ENCODE measurements around the gene ST8SIA1. TPM values are rescaled to one million over a fixed set of nuclear protein-coding genes. Genes with fewer than 3 reads are reported as not detected.

Gene ST8SIA1
- total RNA-seq, 2 experiments from 2014 or later, result 5.6 to 5.7 TPM

DNA sequence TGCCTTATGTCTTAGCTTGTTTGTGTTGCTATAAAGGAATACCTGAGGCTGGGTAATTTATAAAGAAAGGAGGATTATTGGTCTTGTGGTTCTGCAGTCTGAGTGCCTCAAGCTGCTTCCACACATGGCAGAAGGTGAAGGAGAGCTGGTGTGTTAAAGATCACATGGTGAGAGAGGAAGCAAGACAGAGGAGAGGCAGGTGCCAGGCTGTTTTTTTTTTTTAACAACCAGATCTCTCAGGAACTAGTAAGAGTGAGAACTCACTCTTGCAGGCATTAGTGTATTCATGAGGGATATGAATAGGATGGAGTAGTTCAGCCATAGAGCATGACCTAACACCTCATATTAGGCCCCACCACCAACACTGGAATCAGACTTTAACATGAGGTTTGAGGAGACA is 165.1 kb downstream of the ST8SIA1 start:
- Histone ChIP-seq H3K27me3 (ENCODE audit: control insufficient read depth in 1 of 2, insufficient read depth in 2 of 2, low read length in 2 of 2) (no peaks in the 10 kb centered on the region), H3K9me3 (ENCODE audit: control insufficient read depth in 1 of 2, insufficient read depth in 1 of 2, low read length in 2 of 2) (no peaks in the 10 kb centered on the region), H3K4me3 (ENCODE audit: low read length) (no peak overlapping the region), H3K4me1 (ENCODE audit: insufficient read depth, low read length) (peaks cover 6% of the 10 kb centered on the region), H3K36me3 (ENCODE audit: insufficient read depth, low read length) (no peaks in the 10 kb centered on the region), H3K27ac (ENCODE audit: low read depth in 1 of 2, low read length in 2 of 2) (no peak overlapping the region)
- Mint-ChIP-seq H3K36me3 (ENCODE audit: low read depth) (no peaks in the 10 kb centered on the region), H3K27ac (no peak overlapping the region), H3K4me1 (ENCODE audit: low read depth) (peaks cover 25% of the 10 kb centered on the region), H3K9me3 (no peaks in the 10 kb centered on the region), H3K27me3 (no peaks in the 10 kb centered on the region), H3K4me3 (no peak overlapping the region)
- ATAC-seq (ENCODE audit: poor library complexity) (no peak), DNase-seq (no peak)
- TF ChIP-seq, protein P1, sequence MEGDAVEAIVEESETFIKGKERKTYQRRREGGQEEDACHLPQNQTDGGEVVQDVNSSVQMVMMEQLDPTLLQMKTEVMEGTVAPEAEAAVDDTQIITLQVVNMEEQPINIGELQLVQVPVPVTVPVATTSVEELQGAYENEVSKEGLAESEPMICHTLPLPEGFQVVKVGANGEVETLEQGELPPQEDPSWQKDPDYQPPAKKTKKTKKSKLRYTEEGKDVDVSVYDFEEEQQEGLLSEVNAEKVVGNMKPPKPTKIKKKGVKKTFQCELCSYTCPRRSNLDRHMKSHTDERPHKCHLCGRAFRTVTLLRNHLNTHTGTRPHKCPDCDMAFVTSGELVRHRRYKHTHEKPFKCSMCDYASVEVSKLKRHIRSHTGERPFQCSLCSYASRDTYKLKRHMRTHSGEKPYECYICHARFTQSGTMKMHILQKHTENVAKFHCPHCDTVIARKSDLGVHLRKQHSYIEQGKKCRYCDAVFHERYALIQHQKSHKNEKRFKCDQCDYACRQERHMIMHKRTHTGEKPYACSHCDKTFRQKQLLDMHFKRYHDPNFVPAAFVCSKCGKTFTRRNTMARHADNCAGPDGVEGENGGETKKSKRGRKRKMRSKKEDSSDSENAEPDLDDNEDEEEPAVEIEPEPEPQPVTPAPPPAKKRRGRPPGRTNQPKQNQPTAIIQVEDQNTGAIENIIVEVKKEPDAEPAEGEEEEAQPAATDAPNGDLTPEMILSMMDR (IDR thresholded peaks at IDR 0.05), result no peak
- CTCF ChIA-PET, result interaction anchor here (0.6 kb wide), 1 partner anchor 241 kb away, joined by 5 read pairs; no protein-coding TSS in a partner anchor
- intact Hi-C loops (cut with DNase I, micrococcal nuclease), result loop anchor here (5.0 to 10.0 kb wide), 4 partner anchors 65 to 475 kb away; partner anchors contain the start of gene ST8SIA1 (in 1 of the 2)
- POLR2A ChIA-PET, result no interaction called here

DNA sequence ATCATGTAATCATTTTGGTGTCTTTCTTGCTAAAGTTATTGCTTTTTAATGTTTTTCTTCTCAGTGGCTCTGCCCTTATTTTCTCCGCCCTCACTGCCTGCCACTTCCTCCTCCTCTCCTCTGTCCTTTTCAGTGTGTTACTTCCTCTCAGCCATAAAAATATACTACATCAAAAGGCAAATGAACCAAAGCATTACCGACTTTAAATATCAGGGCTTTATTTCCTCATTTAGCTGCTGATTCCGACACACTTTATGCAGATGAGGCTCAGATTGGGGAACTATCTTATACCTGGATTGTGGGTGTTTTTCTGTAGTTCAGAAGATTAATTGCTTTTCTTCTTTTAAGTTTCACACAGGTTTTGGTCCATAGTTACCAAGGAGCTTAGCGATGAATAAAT is 170.4 kb downstream of the ST8SIA1 start:
- Histone ChIP-seq H3K36me3 (ENCODE audit: insufficient read depth, low read length) (no peaks in the 10 kb centered on the region), H3K4me1 (ENCODE audit: insufficient read depth, low read length) (peaks cover 23% of the 10 kb centered on the region), H3K9me3 (ENCODE audit: control insufficient read depth in 1 of 2, insufficient read depth in 1 of 2, low read length in 2 of 2) (no peaks in the 10 kb centered on the region), H3K27me3 (ENCODE audit: control insufficient read depth in 1 of 2, insufficient read depth in 2 of 2, low read length in 2 of 2) (no peaks in the 10 kb centered on the region), H3K27ac (ENCODE audit: low read depth in 1 of 2, low read length in 2 of 2) (peak overlapping the region; percentile 5 to 57), H3K4me3 (ENCODE audit: low read length) (peak overlapping the region; percentile 6)
- H3K9me3 Mint-ChIP-seq, result no peaks in the 10 kb centered on the region
- CTCF ChIA-PET, result no interaction called here
- peak overlapping the region; percentile 78 for H3K27ac Mint-ChIP-seq
- peaks cover 64% of the 10 kb centered on the region for H3K4me1 Mint-ChIP-seq (ENCODE audit: low read depth)
- ATAC-seq (ENCODE audit: poor library complexity) (peak; percentile 66), DNase-seq (peak in 4 of 14 experiments; percentile 30 to 71 (median 46))
- TF ChIP-seq, protein P1 (IDR thresholded peaks at IDR 0.05), result no peak
- H3K36me3 Mint-ChIP-seq (ENCODE audit: low read depth), result no peaks in the 10 kb centered on the region
- POLR2A ChIA-PET, result interaction anchor here (0.9 to 1.5 kb wide), 4 partner anchors 10 to 171 kb away, joined by 3 to 6 read pairs (median 5); partner anchors contain the start of gene CMAS
- intact Hi-C loops (cut with DNase I, micrococcal nuclease), result loop anchor here (10.0 kb wide), 3 partner anchors 59 to 469 kb away; partner anchors contain the start of gene ST8SIA1 (in 1 of the 2)
- H3K27me3 Mint-ChIP-seq, result no peaks in the 10 kb centered on the region
- H3K4me3 Mint-ChIP-seq, result peak overlapping the region; percentile 57

GRCh38 chr12:22163594-22163993 is 170.9 kb downstream of the ST8SIA1 start:
- Mint-ChIP-seq H3K4me1 (ENCODE audit: low read depth) (peaks cover 67% of the 10 kb centered on the region), H3K4me3 (peak overlapping the region; percentile 3), H3K9me3 (no peaks in the 10 kb centered on the region), H3K27ac (peak overlapping the region; percentile 78), H3K36me3 (ENCODE audit: low read depth) (no peaks in the 10 kb centered on the region), H3K27me3 (no peaks in the 10 kb centered on the region)
- H3K4me3 ChIP-seq (ENCODE audit: low read length), result no peak overlapping the region
- intact Hi-C loops (cut with DNase I, micrococcal nuclease), result loop anchor here (10.0 kb wide), 3 partner anchors 59 to 469 kb away; partner anchors contain the start of gene ST8SIA1 (in 1 of the 2)
- TF ChIP-seq, protein P1 (IDR thresholded peaks at IDR 0.05), result no peak
- CTCF ChIA-PET, result no interaction called here
- POLR2A ChIA-PET, result interaction anchor here (1.1 to 1.5 kb wide), 2 partner anchors 10 to 118 kb away, joined by 3 to 6 read pairs; partner anchors contain the start of gene CMAS
- ATAC-seq (ENCODE audit: poor library complexity) (peak; percentile 51), DNase-seq (peak in 4 of 14 experiments; percentile 10 to 41 (median 33))
- peaks cover 23% of the 10 kb centered on the region for H3K4me1 ChIP-seq (ENCODE audit: insufficient read depth, low read length)
- no peaks in the 10 kb centered on the region for H3K36me3 ChIP-seq (ENCODE audit: insufficient read depth, low read length)
- H3K27me3 ChIP-seq (ENCODE audit: control insufficient read depth in 1 of 2, insufficient read depth in 2 of 2, low read length in 2 of 2), result no peaks in the 10 kb centered on the region
- peak overlapping the region in 1 of 2 donors; percentile 57 for H3K27ac ChIP-seq (ENCODE audit: low read depth in 1 of 2, low read length in 2 of 2)
- no peaks in the 10 kb centered on the region for H3K9me3 ChIP-seq (ENCODE audit: control insufficient read depth in 1 of 2, insufficient read depth in 1 of 2, low read length in 2 of 2)
